Measurements from ENCODE around the gene DDX56.

The DDX56 gene

GRCh38 chr7:44573464-44574286, at the start of gene DDX56:
TSS of gene DDX56 (minus strand) at chr7:44573908. CDS start at chr7:44573895, 13 bp downstream.
- peak within 1 kb of the TSS; percentile 91 for H3K4me3 ChIP-seq (ENCODE audit: low read length)
- peak; percentile 71 for DNase-seq (ENCODE audit: low read depth)
- no peak for TF ChIP-seq CTCF (conservative IDR thresholded peaks at IDR 0.05; ENCODE audit: low read depth, low read length)

- TF ChIP-seq CTCF (conservative IDR thresholded peaks at IDR 0.05; ENCODE audit: low read depth, low read length): no peak
- DNase-seq (ENCODE audit: low read depth): no peak
- no peak overlapping the region for H3K4me3 ChIP-seq (ENCODE audit: low read length)
Measured at GRCh38 chr7:44622342-44623151, 48.8 kb upstream of the DDX56 start.

GRCh38 chr7:44621750-44622103, 48.0 kb upstream of the DDX56 start:
- DNase-seq (ENCODE audit: low read depth): no peak
- TF ChIP-seq CTCF (conservative IDR thresholded peaks at IDR 0.05; ENCODE audit: low read depth, low read length): no peak
- no peak overlapping the region for H3K4me3 ChIP-seq (ENCODE audit: low read length)

- no peak for DNase-seq (ENCODE audit: low read depth)
- no peak for TF ChIP-seq CTCF (conservative IDR thresholded peaks at IDR 0.05; ENCODE audit: low read depth, low read length)
- H3K4me3 ChIP-seq (ENCODE audit: low read length): no peak overlapping the region
Measured at GRCh38 chr7:44621034-44621749, 47.5 kb upstream of the DDX56 start.

- no peak for TF ChIP-seq CTCF (conservative IDR thresholded peaks at IDR 0.05; ENCODE audit: low read depth, low read length)
- DNase-seq (ENCODE audit: low read depth): no peak
- H3K4me3 ChIP-seq (ENCODE audit: low read length): no peak overlapping the region
Measured at GRCh38 chr7:44618753-44619152, 45.0 kb upstream of the DDX56 start.

- no peak for TF ChIP-seq CTCF (conservative IDR thresholded peaks at IDR 0.05; ENCODE audit: low read depth, low read length)
- no peak overlapping the region for H3K4me3 ChIP-seq (ENCODE audit: low read length)
Measured at GRCh38 chr7:44618045-44618444, 44.3 kb upstream of the DDX56 start.

More at GRCh38 chr7:44618045-44618444, 44.3 kb upstream of the DDX56 start:
- DNase-seq (ENCODE audit: low read depth): no peak
